Mesenchymal stem cell (in vitro differentiated cells and primary cell): ENCODE results near the gene YIPF1.
"Not testable (repeated sequence)": the region's sequence is repeated elsewhere in the genome, so short reads cannot be mapped to it uniquely, and the experiment has no call there.

Experiments
- DNase-seq: peaks from one replicate; pipeline ENCODE4 v3.0.0-alpha.2; 2013
- H2AFZ ChIP-seq: one replicate; pipeline ENCODE4 v1.6.1; 2013; ENCODE audit warnings: low read depth, mild to moderate bottlenecking, control low read depth, inconsistent platforms, low read length, moderate library complexity
- H2AK5ac ChIP-seq: 2 replicates; pipeline ENCODE4 v1.6.1; 2013; ENCODE audit warnings: low read length, moderate library complexity, mild to moderate bottlenecking, inconsistent platforms; ENCODE audit not compliant: severe bottlenecking
- H2BK120ac ChIP-seq: one replicate; pipeline ENCODE4 v1.6.1; 2013; ENCODE audit warnings: low read depth, mild to moderate bottlenecking, inconsistent platforms, low read length, moderate library complexity
- H2BK12ac ChIP-seq, 2 experiments: one replicate each; pipeline ENCODE4 v1.6.1; 2013; ENCODE audit warnings: inconsistent platforms in 2 of 2, low read length in 2 of 2, mild to moderate bottlenecking in 2 of 2, moderate library complexity in 2 of 2, control low read depth in 1 of 2
- H2BK15ac ChIP-seq: one replicate; pipeline ENCODE4 v1.6.1; 2013; ENCODE audit warnings: mild to moderate bottlenecking, low read depth, inconsistent platforms; ENCODE audit not compliant: poor library complexity, severe bottlenecking
- H2BK5ac ChIP-seq: 2 replicates; pipeline ENCODE4 v1.6.1; 2013; ENCODE audit warnings: low read depth, mild to moderate bottlenecking, low read length, control low read depth, inconsistent platforms; ENCODE audit not compliant: poor library complexity, severe bottlenecking
- H3K14ac ChIP-seq, 2 experiments: one replicate each; pipeline ENCODE4 v1.6.1; 2013; ENCODE audit warnings: inconsistent platforms in 2 of 2, low read length in 2 of 2, control low read depth in 1 of 2, mild to moderate bottlenecking in 1 of 2, moderate library complexity in 1 of 2
- H3K18ac ChIP-seq, 2 experiments: one replicate each; pipeline ENCODE4 v1.6.1; 2013; ENCODE audit warnings: inconsistent platforms in 2 of 2, low read length in 2 of 2, control low read depth in 1 of 2, low read depth in 1 of 2, mild to moderate bottlenecking in 1 of 2
- H3K23ac ChIP-seq, 2 experiments: one replicate each; pipeline ENCODE4 v1.6.1; 2013; ENCODE audit warnings: inconsistent platforms in 2 of 2, low read length in 2 of 2, mild to moderate bottlenecking in 2 of 2, moderate library complexity in 2 of 2, control low read depth in 1 of 2
- H3K27ac ChIP-seq: 2 replicates; pipeline ENCODE4 v1.5.1; 2013; ENCODE audit warnings: mild to moderate bottlenecking, moderate library complexity, low read length, control low read depth, inconsistent platforms; ENCODE audit not compliant: poor library complexity, severe bottlenecking
- H3K27me3 ChIP-seq, 2 experiments: 2 replicates each; pipeline versions ENCODE4 v1.6.1 to v1.7.0; 2013; ENCODE audit warnings: low read length in 2 of 2, mild to moderate bottlenecking in 2 of 2, moderate library complexity in 2 of 2, control low read depth in 1 of 2, inconsistent platforms in 1 of 2; ENCODE audit not compliant: control insufficient read depth in 1 of 2, insufficient read depth in 1 of 2
- H3K36me3 ChIP-seq, 2 experiments: 2 replicates each; pipeline versions ENCODE4 v1.6.1 to v1.7.0; 2013; ENCODE audit warnings: low read length in 2 of 2, control low read depth in 1 of 2, inconsistent platforms in 1 of 2, low read depth in 1 of 2, mild to moderate bottlenecking in 1 of 2; ENCODE audit not compliant: insufficient read depth in 2 of 2, control insufficient read depth in 1 of 2
- H3K4ac ChIP-seq, 2 experiments: one replicate each; pipeline ENCODE4 v1.6.1; 2013; ENCODE audit warnings: inconsistent platforms in 2 of 2, low read length in 2 of 2, mild to moderate bottlenecking in 2 of 2, moderate library complexity in 2 of 2, control low read depth in 1 of 2, low read depth in 1 of 2
- H3K4me1 ChIP-seq: 2 replicates; pipeline ENCODE4 v1.6.1; 2013; ENCODE audit warnings: low read depth, low read length, control low read depth; ENCODE audit not compliant: control insufficient read depth, insufficient read depth
- H3K4me2 ChIP-seq: 2 replicates; pipeline ENCODE4 v1.6.1; 2013; ENCODE audit warnings: low read length, mild to moderate bottlenecking, inconsistent platforms; ENCODE audit not compliant: poor library complexity, severe bottlenecking
- H3K4me3 ChIP-seq, 2 experiments: 2 replicates each; pipeline versions ENCODE4 v1.5.1 to v1.7.0; 2013; ENCODE audit warnings: low read length in 2 of 2, mild to moderate bottlenecking in 2 of 2, control low read depth in 1 of 2, low read depth in 1 of 2; ENCODE audit not compliant: insufficient read depth in 1 of 2
- H3K79me1 ChIP-seq: replicated peaks from 2 replicates; pipeline ENCODE4 v1.6.1; 2013; ENCODE audit warnings: mild to moderate bottlenecking, control low read depth, low read length, inconsistent platforms; ENCODE audit not compliant: poor library complexity, severe bottlenecking
- H3K9ac ChIP-seq: 2 replicates; pipeline ENCODE4 v1.7.0; 2013; ENCODE audit warnings: mild to moderate bottlenecking, low read length, moderate library complexity
- H3K9me3 ChIP-seq: 2 replicates; pipeline ENCODE4 v1.7.0; 2013; ENCODE audit warnings: mild to moderate bottlenecking, low read length; ENCODE audit not compliant: control insufficient read depth
- H4K8ac ChIP-seq: one replicate; pipeline ENCODE4 v1.6.1; 2013; ENCODE audit warnings: inconsistent platforms, mild to moderate bottlenecking, low read length, moderate library complexity
- H4K91ac ChIP-seq: one replicate; pipeline ENCODE4 v1.6.1; 2013; ENCODE audit warnings: mild to moderate bottlenecking, low read length, inconsistent platforms
- WGBS: methylation state at CpG from one replicate; pipeline ENCODE4 v1.1.7; 2013; ENCODE audit warnings: mixed read lengths; 5-methylcytosine and 5-hydroxymethylcytosine counted together

The YIPF1 gene

DNA sequence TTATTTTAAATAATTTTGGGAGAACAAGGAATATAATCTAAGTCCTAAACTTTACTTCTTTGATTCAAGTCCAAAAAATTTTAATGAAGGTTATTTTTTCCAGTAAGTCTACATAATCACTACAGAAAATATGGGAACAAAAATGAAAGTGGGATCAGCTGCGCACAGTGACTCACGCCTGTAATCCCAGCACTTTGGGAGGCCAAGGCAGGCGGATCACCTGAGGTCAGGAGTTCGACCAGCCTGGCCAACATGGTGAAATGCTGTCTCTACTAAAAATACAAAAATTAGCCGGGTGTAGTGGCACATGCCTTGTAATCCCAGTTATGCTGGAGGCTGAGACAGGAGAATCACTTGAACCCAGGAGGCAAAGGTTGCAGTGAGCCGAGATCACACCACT, 6.0 kb downstream of the YIPF1 start:
- H3K4me1 ChIP-seq, H3K18ac ChIP-seq, H3K23ac ChIP-seq, H4K91ac ChIP-seq, H4K8ac ChIP-seq, H3K4me2 ChIP-seq, H3K79me1 ChIP-seq, H3K4me3 ChIP-seq, H2AK5ac ChIP-seq, H3K27me3 ChIP-seq, H2BK120ac ChIP-seq, H2BK5ac ChIP-seq, H3K27ac ChIP-seq, H3K9ac ChIP-seq, H3K14ac ChIP-seq, H2AFZ ChIP-seq, H2BK15ac ChIP-seq, H2BK12ac ChIP-seq, H3K9me3 ChIP-seq, DNase-seq, H3K4ac ChIP-seq: not testable (repeated sequence)
- peaks cover 12 to 43% of the 10 kb centered on the region in 2 experiments for H3K36me3 ChIP-seq
- WGBS: 96% methylated on average over 5 of the region's 6 CpGs

DNA sequence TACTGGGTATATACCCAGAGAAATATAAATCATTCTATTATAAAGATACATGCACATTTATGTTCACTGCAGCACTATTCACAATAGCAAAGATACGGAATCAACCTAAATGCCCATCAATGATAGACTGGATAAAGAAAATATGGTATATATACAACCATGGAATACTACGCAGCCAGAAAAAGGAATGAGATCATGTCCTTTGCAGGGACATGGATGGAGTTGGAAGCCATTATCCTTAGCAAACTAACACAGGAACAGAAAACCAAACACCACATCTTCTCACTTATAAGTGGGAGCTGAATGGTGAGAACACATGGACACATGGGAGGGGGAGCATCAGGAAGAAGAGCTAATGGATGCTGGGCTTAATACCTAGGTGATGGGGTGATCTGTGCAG, 7.7 kb downstream of the YIPF1 start:
- H3K18ac ChIP-seq, H3K27ac ChIP-seq, H2AFZ ChIP-seq, H4K8ac ChIP-seq, H4K91ac ChIP-seq, H2AK5ac ChIP-seq, H3K9ac ChIP-seq, H3K79me1 ChIP-seq, H3K27me3 ChIP-seq, DNase-seq, H3K9me3 ChIP-seq, H2BK5ac ChIP-seq, H3K4ac ChIP-seq, H3K4me1 ChIP-seq, H3K4me3 ChIP-seq, H3K4me2 ChIP-seq, H3K23ac ChIP-seq, H2BK12ac ChIP-seq, H2BK15ac ChIP-seq, H3K14ac ChIP-seq, H2BK120ac ChIP-seq: not testable (repeated sequence)
- H3K36me3 ChIP-seq: peaks cover 20 to 51% of the 10 kb centered on the region in 2 experiments
- no CpG with 5 or more reads among the region's 2 CpGs for WGBS

DNA sequence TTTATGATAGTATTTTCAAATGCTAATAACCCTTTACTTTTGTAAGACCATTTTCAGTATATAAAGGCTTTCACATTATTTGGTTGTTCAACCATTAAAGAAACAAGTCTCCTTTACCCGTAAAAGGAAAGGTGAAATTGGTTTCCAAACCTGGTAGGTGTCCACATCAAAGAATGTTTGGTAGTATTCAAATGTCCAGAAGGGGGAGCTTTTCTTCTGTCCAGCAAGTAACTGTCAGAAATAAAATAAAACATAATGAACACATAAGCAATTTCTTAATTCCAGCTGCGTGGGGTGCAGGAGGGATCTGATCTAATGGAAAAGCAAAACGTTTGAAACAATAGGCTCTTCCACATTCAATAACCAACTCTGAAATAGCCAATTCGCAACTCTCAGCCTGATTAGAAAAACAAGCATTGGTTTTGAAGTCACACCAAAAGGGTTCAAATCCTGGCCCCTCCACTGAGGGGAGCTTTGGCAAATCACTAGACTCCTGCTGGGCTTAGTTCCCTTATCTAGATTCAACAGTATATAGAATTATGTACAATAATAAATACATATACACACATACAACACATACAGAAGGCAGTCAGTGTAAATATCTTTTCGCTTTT, 11.0 kb downstream of the YIPF1 start:
- no peak overlapping the region for H2BK5ac ChIP-seq
- no peak overlapping the region for H2BK120ac ChIP-seq
- H3K9ac ChIP-seq: no peak overlapping the region
- no peak overlapping the region for H3K27ac ChIP-seq
- 52% methylated on average over 4 of the region's 5 CpGs for WGBS
- H3K4me2 ChIP-seq: no peak overlapping the region
- no peak overlapping the region for H3K18ac ChIP-seq
- H4K91ac ChIP-seq: no peak overlapping the region
- no peak overlapping the region for H2BK12ac ChIP-seq
- no peaks in the 10 kb centered on the region for H3K79me1 ChIP-seq
- no peaks in the 10 kb centered on the region for H3K9me3 ChIP-seq
- DNase-seq: peak; percentile 63
- no peaks in the 10 kb centered on the region for H3K4me1 ChIP-seq
- H3K4ac ChIP-seq: no peak overlapping the region
- H3K27me3 ChIP-seq: no peaks in the 10 kb centered on the region
- H2AK5ac ChIP-seq: no peak overlapping the region
- no peak overlapping the region for H3K4me3 ChIP-seq
- peaks cover 28 to 53% of the 10 kb centered on the region in 2 experiments for H3K36me3 ChIP-seq
- H4K8ac ChIP-seq: no peak overlapping the region
- no peak overlapping the region for H2AFZ ChIP-seq
- no peak overlapping the region for H2BK15ac ChIP-seq
- no peak overlapping the region for H3K14ac ChIP-seq
- no peak overlapping the region for H3K23ac ChIP-seq

DNA sequence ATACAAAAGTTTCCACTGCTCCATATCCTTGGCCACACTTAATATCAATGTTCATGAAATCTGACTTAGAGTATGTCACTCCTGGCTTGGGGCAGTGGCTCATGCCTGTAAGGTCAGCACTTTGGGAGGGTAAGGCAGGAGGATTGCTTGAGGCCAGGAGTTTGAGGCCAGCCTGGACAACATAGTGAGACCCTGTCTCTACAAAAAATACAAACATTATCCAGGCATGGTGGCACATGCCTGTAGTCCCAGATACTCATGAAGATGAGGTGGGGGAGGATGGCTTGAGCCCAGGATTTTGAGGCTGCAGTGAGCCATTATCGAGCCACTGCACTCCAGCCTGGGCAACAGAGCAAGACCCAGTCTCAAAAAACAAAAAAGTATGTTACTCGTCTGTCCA, 14.4 kb downstream of the YIPF1 start:
- WGBS: 96% methylated on average over 2 of the region's 2 CpGs
- not testable (repeated sequence) for H3K4me3 ChIP-seq, H4K8ac ChIP-seq

More for the DNA sequence above, 14.4 kb downstream of the YIPF1 start:
- H3K4ac ChIP-seq, H3K4me2 ChIP-seq, H2BK12ac ChIP-seq, H3K27me3 ChIP-seq, H2BK120ac ChIP-seq, H3K79me1 ChIP-seq, H3K18ac ChIP-seq, H2AFZ ChIP-seq, H4K91ac ChIP-seq, H2AK5ac ChIP-seq, H3K9me3 ChIP-seq, DNase-seq, H3K14ac ChIP-seq, H3K9ac ChIP-seq, H2BK5ac ChIP-seq, H3K27ac ChIP-seq, H2BK15ac ChIP-seq, H3K23ac ChIP-seq, H3K4me1 ChIP-seq: not testable (repeated sequence)
- H3K36me3 ChIP-seq: peaks cover 29 to 72% of the 10 kb centered on the region in 2 experiments
